Eye (tissue), 1 donor: Measurements from ENCODE around the gene NPHP4.

ENCODE experiments used
- DNase-seq: peaks from one replicate; pipeline ENCODE4 v3.0.0-alpha.2; 2015

NPHP4 gene

DNA sequence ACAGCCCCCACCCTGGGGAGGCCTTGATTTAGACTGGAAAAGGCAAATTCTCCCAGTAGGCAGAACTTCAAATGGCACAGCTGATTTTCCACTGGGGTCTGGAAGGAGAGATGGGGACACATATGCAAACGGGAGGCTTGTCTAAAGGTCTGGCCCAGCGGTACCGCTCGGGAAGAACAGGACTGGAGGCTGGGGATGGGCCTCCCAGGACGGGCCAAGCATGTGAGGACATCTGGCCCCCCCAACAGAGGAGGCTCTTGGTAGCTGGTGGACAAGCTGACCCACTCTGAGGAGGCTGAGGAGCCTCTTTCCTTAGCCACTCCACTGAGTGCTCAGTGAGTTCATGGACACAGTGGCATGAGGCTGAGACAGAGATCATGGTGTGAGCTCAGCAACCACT lies 170.0 kb downstream of the NPHP4 start:
- no peak for DNase-seq

DNA sequence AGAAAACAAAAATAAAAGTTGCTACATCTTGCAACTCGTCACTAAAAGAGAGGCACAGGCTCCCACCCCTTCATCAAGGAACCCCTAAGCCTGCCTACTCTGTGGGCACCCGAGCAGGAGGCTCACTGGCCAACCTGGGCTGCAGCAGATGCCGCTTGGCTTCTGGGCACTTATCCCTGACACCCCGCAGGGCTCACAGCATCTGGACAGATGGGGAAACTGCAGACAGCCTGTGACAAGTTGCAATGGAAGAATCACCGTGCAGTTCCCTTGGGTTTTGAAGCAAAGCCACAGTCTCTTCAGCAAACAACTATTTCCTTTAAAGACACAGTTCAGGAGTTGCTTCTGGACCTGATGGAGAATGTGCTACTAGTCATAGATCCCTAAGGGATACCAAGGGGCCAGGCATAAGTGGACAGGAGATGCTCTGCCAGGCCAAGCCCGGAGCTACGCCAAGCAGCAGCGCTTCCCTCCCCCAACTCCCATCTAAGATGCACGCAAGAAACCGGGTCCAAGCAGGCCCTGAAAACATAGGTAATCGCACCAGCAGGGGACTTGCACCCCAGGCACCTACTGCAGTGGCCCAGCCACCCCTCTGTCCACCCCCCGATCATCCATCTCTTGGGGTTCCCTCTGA lies 170.6 kb downstream of the NPHP4 start:
- DNase-seq, result no peak

DNA sequence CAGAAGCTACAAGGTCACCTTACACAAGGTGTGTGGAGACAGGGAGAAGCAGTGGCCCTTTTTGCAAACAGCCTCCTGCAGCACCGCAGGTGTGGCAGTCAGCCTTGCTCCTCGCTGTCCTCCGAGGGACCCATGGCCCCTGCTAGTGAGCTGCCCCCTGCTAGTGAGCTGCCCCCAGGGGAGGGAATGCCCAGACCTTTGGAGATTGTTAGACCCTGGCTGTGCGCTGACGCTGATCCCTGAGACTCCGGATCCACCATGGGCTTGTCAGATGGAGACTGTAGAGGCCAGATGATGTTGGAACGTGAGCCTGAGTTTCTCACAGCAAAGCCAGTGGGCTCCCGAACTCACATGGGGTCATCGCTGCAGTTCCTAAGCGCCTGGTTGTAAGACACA lies 172.2 kb downstream of the NPHP4 start:
- DNase-seq, result no peak

DNA sequence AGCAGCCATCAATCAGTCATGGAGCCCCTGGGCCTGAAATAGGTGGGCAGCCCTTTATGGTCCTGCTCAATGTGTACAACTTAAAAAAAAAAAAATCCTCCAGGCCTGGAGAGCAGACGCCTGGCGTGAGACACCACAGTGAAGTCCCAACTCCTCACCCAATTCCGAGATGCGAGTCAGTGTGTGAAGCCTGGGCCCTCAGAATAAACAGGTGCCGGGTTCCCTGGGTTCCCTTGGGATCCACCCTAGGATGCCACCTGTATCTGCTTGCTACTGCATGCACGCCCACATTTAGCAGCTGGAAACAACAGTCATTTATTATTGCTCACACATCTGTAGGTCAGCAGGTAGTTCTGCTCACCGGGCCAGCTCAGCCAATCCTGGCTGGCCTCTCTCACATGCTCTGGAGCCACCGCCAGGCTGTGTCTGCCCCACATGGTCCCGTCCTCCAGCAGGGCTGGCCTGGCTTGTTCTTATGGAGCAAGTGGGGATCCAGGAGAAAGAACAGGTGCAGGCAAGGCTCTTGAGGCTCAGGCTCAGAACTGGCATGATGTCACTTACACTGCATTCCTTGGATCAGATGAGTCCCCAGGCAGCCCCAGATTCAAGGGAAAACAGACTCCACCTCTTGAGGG lies 172.7 kb downstream of the NPHP4 start:
- DNase-seq, result no peak

DNA sequence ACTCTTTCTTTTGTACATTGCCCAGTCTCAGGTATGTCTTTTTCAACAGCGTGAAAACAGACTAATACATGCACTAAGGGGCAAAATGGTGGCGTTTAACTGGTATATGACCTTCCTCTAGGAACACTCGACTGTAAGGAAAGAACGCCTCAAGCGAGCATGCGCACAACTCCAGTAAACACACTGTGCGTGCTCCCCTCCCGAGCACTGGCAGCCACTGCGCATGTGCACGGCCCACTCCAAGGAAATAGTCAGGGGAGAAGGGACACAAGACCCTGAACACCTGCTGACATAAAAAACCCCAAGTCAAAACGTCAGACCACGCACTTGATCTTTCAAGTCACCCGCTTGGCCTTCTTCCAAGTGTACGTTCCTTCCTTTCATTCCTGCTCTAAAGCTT lies 173.5 kb downstream of the NPHP4 start:
- no peak for DNase-seq

DNA sequence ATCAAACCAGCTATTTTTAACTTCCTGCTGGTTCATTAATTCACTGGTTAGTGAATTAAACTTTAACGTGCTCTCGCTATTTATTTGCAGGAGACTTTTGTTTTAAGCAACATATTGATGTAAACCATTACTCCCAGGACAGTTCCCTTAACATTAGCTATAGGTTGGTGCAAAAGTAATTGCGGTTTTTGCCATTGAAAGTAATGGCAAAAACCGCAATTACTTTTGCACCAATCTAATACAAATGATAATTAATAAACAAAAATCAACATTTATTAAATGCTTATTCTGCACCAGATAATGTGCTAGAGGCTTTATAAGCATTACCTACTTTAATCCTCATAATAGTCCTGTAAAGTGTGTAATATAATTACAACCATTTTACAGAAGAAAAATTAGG lies 176.5 kb downstream of the NPHP4 start:
- no peak for DNase-seq

DNA sequence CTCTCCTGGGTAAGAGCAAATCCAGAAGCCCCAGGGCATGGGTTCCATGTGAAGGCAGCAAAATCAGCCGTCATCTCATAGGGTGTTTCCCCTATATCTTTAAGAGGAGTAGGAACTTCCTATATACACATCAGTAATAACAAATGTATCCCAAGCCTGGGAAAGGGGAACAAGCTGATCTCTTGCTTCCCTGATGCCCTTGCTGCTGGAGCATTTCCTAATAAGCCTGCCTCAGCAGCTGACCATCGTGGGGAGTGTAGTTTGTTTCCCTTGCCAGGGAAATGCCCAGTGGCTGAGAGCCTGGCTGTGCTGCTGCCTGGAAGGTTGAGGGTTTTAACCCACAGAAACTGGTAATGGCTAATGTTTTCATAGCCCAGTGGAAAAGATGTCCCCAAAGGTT lies 177.0 kb downstream of the NPHP4 start:
- DNase-seq, result no peak

DNA sequence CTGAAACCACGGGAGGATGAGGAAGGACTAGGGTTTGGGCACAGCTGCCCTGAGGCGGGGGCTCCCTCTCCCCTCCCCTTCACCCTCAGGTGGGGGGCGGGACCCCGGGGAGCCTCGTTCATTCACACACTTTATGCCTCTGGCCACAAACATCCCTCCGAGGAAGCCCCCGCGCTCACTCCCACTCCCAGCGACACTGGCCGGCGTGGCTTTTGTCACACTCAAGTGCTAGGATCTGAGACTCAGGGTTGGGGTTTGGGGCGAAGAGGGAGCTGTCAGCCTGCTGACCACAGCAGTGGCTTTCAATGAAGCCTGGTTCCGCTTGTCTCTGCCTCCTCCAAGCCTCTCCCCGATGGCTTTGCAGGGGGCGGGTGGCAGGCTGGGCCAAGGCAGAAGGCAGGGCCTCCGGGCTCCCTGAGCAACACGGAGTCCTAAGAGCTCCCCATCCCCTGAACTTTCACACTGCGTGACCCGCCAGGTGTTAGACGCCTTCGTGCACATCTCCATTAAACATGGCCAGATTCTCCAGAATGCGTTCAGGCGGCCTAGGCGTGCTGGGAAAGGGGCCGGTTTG lies 178.1 kb downstream of the NPHP4 start:
- DNase-seq, result no peak

DNA sequence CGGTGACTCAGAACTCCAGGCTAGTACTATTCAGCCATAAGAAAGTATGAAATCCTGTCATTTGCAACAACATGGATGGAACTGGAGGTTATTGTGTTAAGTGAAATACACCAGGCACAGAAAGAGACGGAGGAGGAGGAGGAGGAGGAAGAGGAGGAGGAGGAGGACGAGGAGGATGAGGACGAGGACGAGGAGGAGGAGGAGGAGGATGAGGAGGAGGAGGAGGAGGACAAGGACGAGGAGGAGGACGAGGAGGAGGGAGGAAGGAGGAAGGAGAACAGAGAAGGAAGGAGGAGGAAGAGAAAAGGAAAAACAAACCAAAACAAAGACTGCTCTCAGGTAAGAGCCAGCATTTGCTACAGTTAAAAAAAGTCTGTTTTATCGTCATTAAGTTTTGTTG lies 178.7 kb downstream of the NPHP4 start:
- DNase-seq, result no peak
